ENCODE data around the gene C13orf46.
A peak's percentile ranks its signal among the peaks of the same experiment; 100 is the strongest.
"Not testable (repeated sequence)": the region's sequence is repeated elsewhere in the genome, so short reads cannot be mapped to it uniquely, and the experiment has no call there.

Gene C13orf46

DNA sequence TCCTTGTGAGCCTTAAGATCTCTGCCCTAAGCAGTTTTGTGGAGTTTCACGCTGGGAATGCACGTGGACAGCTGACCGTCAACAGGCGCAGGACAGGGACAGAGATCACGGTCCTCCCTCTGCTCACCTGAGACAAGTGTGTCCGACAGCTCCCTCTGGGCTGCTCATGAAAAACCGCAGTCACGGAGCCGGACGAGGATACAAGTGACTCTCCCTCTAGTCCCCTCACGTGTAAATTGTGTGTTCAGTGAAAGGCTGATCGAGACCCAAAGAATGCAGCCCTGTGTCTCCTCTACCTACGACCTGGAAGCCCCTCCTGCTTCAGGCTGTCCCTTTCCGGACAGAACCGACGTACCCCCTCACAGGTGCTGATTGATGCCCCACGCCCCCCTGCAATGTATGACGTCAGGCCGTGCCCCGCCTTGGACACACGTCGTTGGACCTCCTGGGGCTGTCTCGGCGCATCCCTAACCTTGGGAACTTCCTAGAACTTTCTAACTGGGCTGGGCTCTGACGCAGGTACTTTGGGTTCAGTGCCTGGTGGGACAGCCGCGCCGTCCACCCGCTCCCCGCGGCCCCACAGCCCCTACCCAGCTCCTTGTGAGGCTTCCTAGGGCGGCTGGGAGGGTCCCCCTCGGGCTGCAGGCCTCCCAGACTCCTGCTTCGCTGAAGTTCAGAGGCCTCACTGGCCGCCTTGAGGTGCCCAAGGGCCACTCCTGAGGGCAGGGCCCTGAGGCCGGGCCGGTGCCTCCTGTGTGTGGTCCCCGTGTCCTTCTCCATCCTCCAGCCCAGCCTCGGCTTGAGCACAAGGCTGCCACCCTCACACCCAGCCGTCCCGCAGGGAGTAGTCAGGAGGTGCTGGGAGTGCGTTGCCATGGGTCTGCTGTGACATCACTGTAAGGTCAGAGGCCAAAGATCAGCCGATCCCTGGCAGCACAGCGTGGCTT, at the start of gene C13orf46:
Gene C13orf46 (minus strand): TSS at position 859 of the 947 bp plus-strand sequence. CDS start 79 bp downstream, at position 780.
- no peak within 1 kb of the TSS for H3K4me3 ChIP-seq (ENCODE audit: low read depth, low read length)
- no peak for TF ChIP-seq CTCF (conservative IDR thresholded peaks at IDR 0.05; ENCODE audit: low read depth, low read length)
- DNase-seq (ENCODE audit: low read depth) = no peak

GRCh38 chr13:114022876-114023275, 49.0 kb upstream of the C13orf46 start:
- no peak overlapping the region for H3K4me3 ChIP-seq (ENCODE audit: low read depth, low read length)
- no peak for TF ChIP-seq CTCF (conservative IDR thresholded peaks at IDR 0.05; ENCODE audit: low read depth, low read length)
- DNase-seq (ENCODE audit: low read depth) = no peak

DNA sequence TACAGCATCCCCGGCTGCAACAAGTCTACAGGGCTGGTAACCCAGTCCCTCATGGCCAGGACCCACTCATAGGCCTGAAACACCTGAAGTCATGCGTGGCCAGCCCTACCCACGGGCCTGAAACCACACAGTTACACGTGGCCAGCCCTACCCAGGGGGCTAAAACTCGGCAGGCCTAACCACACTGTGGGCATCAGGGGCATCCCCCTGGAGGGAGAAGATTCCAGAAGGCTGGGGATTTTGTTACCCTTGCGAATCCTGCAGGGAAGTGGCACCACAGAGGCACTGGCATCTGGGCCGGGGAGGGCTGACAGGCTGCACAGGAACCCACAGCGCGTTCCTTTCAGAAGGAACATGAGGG, 48.4 kb upstream of the C13orf46 start:
- no peak for TF ChIP-seq CTCF (conservative IDR thresholded peaks at IDR 0.05; ENCODE audit: low read depth, low read length)
- no peak overlapping the region for H3K4me3 ChIP-seq (ENCODE audit: low read depth, low read length)
- no peak for DNase-seq (ENCODE audit: low read depth)

- H3K4me3 ChIP-seq (ENCODE audit: low read depth, low read length) = no peak overlapping the region
- peak; percentile 10 for TF ChIP-seq CTCF (conservative IDR thresholded peaks at IDR 0.05; ENCODE audit: low read depth, low read length)
- DNase-seq (ENCODE audit: low read depth) = no peak
Observed at GRCh38 chr13:114021464-114022308, 47.8 kb upstream of the C13orf46 start.

DNA sequence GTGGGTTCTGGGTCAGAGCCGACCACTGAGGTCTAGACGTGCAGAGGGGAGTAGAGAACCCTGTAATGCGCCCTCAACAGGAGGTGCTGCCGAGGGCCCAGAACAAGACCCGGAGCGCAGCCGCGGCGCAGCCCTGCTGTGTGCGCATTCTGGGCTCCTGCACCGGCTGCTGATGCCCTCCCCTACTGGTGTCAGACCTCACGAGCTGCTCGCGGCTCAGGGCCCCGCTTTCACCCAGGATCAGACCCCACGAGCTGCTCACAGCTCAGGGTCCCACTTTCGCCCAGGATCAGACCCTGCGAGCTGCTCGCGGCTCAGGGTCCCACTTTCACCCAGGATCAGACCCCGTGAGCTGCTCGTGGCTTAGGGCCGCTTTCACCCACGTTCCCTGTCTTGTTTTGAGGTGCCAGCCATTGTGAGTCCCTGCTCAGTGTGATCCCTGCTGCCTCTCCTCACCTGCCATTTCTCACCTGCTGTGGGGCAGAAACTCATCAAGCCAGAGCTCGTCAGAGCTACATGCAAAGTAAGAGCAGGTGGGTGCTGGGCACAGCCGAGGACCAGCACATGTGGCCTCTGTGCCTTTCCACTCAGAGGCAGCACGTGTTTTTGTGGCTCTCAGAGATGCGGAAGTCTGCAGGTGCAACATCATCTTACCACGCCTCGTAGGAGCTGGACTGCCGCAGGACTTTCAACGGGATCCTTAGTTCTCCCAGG, 47.0 kb upstream of the C13orf46 start:
- TF ChIP-seq CTCF (conservative IDR thresholded peaks at IDR 0.05; ENCODE audit: low read depth, low read length) = no peak
- DNase-seq (ENCODE audit: low read depth) = no peak
- H3K4me3 ChIP-seq (ENCODE audit: low read depth, low read length) = no peak overlapping the region

DNA sequence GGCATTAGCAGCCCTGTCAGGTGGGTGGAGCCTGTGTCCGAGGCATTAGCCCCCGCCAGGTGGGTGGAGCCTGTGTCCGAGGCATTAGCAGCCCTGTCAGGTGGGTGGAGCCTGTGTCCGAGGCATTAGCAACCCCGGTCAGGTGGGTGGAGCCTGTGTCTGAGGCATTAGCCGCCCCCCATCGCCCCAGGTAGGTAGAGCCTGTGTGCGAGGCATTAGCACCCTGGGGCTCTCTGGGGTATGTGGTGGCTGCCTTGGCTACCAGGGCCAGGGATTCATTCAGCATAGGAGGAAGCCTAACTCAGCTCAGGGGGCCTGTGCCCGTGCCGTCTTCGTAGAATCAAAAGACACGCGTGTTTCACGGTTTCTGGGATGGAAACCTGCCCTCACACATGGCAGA, 46.3 kb upstream of the C13orf46 start:
- H3K4me3 ChIP-seq (ENCODE audit: low read depth, low read length); DNase-seq (ENCODE audit: low read depth): not testable (repeated sequence)

DNA sequence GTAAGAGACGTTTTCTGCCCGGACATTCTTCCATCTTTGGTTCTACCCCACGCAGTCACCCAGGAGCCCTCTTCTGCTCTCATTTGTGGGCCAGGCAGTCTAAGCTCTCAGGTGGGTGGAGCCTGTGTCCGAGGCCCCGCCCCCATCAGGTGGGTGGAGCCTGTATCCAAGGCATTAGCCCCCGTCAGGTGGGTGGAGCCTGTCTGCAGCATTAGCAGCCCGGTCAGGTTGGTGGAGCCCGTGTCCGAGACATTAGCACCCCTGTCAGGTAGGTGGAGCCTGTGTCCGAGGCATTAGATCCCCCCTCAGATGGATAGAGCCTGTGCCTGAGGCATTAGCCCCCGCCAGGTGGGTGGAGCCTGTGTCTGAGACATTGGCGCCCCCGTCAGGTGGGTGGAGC, 45.5 kb upstream of the C13orf46 start:
- no peak for TF ChIP-seq CTCF (conservative IDR thresholded peaks at IDR 0.05; ENCODE audit: low read depth, low read length)
- no peak for DNase-seq (ENCODE audit: low read depth)
- H3K4me3 ChIP-seq (ENCODE audit: low read depth, low read length) = no peak overlapping the region
